Testis (tissue), 2 donors: ENCODE results near the gene FDXR.

ENCODE experiments used
- CTCF ChIP-seq, 3 experiments: fragments of 450-650 bp in 2 of 3; fragments of 200-600 bp in 1 of 3; sonication (generic) in 1 of 3; IDR thresholded peaks; one replicate each; pipeline ENCODE4 v1.5.1; 2016 to 2019; ENCODE audit warnings: antibody characterized with exemption in 3 of 3, mild to moderate bottlenecking in 2 of 3, moderate library complexity in 1 of 3
- POLR2A ChIP-seq: fragments of 450-650 bp; IDR thresholded peaks from one replicate; pipeline ENCODE4 v1.6.1; 2017; ENCODE audit warnings: antibody characterized with exemption, mild to moderate bottlenecking, moderate library complexity

- TF ChIP-seq CTCF (IDR thresholded peaks at IDR 0.05) (no peak), POLR2A (no peak)
Measured at GRCh38 chr17:74852237-74853047, 20.4 kb downstream of the FDXR start.
